Peyer's patch (tissue), 4 donors: ENCODE measurements around the gene BANF1.

Experiments used
- POLR2A ChIP-seq, 2 donors: fragments of 450-650 bp; IDR thresholded peaks; one replicate each; pipeline ENCODE4 v1.5.1; 2017; ENCODE audit warnings: antibody characterized with exemption in 2 of 2, mild to moderate bottlenecking in 2 of 2, moderate library complexity in 2 of 2
- TF ChIP-seq, protein P1 (sequence below), 6 experiments: fragments of 450-650 bp in 4 of 6; fragments of 200-600 bp in 2 of 6; sonication (generic) in 1 of 6; IDR thresholded peaks; one replicate each; pipeline ENCODE4 v1.5.1; 2017 to 2019; ENCODE audit warnings: antibody characterized with exemption in 6 of 6, mild to moderate bottlenecking in 3 of 6, moderate library complexity in 1 of 6

DNA sequence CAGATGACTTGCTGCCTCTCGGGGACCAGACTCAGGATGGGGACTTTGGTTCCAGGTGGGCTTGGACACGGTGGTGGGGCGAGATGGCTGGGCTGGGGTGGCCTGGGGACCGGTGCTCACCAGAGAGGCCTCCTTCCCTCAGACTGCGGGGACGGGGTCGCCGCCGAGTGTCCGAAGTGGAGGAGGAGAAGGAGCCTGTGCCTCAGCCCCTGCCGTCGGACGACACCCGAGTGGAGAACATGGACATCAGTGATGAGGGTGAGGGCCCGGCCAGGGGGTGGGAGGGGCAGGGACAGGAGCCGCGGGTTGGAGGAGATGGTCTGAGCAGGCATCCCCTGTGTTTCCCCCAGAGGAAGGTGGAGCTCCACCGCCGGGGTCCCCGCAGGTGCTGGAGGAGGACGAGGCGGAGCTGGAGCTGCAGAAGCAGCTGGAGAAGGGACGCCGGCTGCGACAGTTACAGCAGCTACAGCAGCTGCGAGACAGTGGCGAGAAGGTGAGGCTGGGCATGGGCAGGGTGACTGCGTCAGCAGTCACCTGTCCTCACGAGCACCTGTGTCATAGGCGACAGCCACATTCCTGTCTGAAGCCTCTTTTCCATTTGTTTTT, 34.9 kb upstream of the BANF1 start:
- TF ChIP-seq, protein P1, sequence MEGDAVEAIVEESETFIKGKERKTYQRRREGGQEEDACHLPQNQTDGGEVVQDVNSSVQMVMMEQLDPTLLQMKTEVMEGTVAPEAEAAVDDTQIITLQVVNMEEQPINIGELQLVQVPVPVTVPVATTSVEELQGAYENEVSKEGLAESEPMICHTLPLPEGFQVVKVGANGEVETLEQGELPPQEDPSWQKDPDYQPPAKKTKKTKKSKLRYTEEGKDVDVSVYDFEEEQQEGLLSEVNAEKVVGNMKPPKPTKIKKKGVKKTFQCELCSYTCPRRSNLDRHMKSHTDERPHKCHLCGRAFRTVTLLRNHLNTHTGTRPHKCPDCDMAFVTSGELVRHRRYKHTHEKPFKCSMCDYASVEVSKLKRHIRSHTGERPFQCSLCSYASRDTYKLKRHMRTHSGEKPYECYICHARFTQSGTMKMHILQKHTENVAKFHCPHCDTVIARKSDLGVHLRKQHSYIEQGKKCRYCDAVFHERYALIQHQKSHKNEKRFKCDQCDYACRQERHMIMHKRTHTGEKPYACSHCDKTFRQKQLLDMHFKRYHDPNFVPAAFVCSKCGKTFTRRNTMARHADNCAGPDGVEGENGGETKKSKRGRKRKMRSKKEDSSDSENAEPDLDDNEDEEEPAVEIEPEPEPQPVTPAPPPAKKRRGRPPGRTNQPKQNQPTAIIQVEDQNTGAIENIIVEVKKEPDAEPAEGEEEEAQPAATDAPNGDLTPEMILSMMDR (IDR thresholded peaks at IDR 0.05), result no peak
- TF ChIP-seq POLR2A (IDR thresholded peaks at IDR 0.05), result no peak
